Activated B cell treated with CpG ODN at 0.5 μM for 24 hours (primary cell): ENCODE measurements around the gene MRPL18. TPM values are rescaled to one million over a fixed set of nuclear protein-coding genes. Genes with fewer than 3 reads are reported as not detected.
"Not testable (repeated sequence)": the region's sequence is repeated elsewhere in the genome, so short reads cannot be mapped to it uniquely, and the experiment has no call there.

Source experiments
- ATAC-seq: fragments of 200-7000 bp; cut with Tn5 transposase; one replicate; pipeline ENCODE4 v1.10.0; 2021; ENCODE audit warnings: low read depth, mild to moderate bottlenecking, moderate library complexity
- CTCF ChIA-PET: fragments of 350-600 bp; sonication (Branson Sonifier 250); formaldehyde crosslinking; loops from one replicate; lab custom pipeline; 2021; ENCODE audit warnings: antibody characterized with exemption; lab: Charles Lee
- POLR2A ChIA-PET: fragments of 350-600 bp; sonication (Branson Sonifier 250); formaldehyde crosslinking; loops from one replicate; lab custom pipeline; 2021; ENCODE audit warnings: antibody characterized with exemption; lab: Charles Lee
- DNase-seq: peaks from one replicate; pipeline ENCODE4 v3.0.0; 2022
- H3K27ac Mint-ChIP-seq: one replicate; pipeline ENCODE4 v1.8.0; 2020; ENCODE audit warnings: mixed read lengths
- H3K27me3 Mint-ChIP-seq: one replicate; pipeline ENCODE4 v1.8.0; 2021; ENCODE audit warnings: mixed read lengths
- H3K36me3 Mint-ChIP-seq: one replicate; pipeline ENCODE4 v1.8.0; 2021; ENCODE audit warnings: low read depth, mixed read lengths
- H3K4me1 Mint-ChIP-seq: one replicate; pipeline ENCODE4 v1.8.0; 2021; ENCODE audit warnings: mixed read lengths
- H3K4me3 Mint-ChIP-seq: one replicate; pipeline ENCODE4 v1.8.0; 2020; ENCODE audit warnings: mild to moderate bottlenecking, mixed read lengths
- H3K9me3 Mint-ChIP-seq: one replicate; pipeline ENCODE4 v1.8.0; 2020; ENCODE audit warnings: mixed read lengths
- intact Hi-C: fragments of 100-400 bp; cut with micrococcal nuclease; formaldehyde crosslinking; loops from one replicate; pipeline ENCODE4 v1.15.1; 2024
- total RNA-seq: library from RNA; stranded (reverse); gene quantifications from 2 replicates; pipeline ENCODE4 v1.2.3, GENCODE V29; 2022
- TF ChIP-seq, protein P1 (sequence below): fragments of 200-600 bp; IDR thresholded peaks from one replicate; pipeline ENCODE4 v1.8.0; 2022; ENCODE audit warnings: antibody characterized with exemption, mild to moderate bottlenecking

Gene MRPL18
- 44.7 and 47.7 TPM in 2 replicates for total RNA-seq

DNA sequence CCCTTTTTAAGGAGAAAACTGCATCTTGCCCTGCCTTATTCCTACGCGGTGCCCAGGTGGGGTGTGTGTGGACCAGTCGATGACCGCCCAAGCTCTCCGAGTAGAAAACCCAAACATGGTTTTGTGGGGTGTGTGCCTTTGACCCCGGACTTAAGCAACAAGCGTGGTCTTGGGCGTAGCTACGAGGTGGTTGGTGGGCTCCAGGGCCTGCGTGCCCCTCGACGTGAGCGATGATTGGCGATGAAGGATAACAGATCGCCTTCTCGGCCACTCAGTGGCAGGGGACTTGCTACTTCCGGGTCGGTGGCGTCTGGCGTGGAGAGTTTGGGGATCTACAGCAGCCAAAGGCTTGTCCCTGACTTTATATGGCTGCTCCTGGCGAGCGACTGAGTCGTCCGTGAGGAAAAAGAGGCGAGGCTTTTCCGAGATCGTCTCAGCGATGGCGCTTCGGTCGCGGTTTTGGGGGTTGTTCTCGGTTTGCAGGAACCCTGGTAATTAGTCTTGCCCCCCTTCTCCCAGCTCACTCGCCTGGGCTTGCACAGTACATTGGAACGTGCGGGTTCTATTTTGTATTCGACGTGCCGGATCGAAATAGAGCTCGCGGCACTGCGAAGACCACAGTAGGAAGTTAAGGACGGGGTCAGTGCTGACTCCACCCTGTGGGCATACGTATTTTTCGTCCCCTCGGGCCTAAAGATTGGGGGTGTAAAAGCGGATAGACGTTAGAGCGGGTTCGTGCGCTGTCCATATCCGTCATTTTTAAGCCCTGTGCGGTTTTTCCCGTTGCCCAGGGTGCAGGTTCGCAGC, at the start of gene MRPL18:
Gene MRPL18 (plus strand): TSS at position 319 of the 807 bp plus-strand sequence. CDS start 121 bp downstream, at position 440.
- Mint-ChIP-seq H3K36me3 (peaks cover 71% of the 10 kb centered on the region), H3K9me3 (no peaks in the 10 kb centered on the region), H3K4me3 (peak within 1 kb of the TSS; percentile 95), H3K4me1 (peaks cover 51% of the 10 kb centered on the region), H3K27me3 (no peaks in the 10 kb centered on the region), H3K27ac (peak within 1 kb of the TSS; percentile 95)
- intact Hi-C loops, result loop anchor here (1.0 kb wide), 3 partner anchors 97 to 279 kb away; partner anchors contain the start of gene SOD2
- TF ChIP-seq, protein P1, sequence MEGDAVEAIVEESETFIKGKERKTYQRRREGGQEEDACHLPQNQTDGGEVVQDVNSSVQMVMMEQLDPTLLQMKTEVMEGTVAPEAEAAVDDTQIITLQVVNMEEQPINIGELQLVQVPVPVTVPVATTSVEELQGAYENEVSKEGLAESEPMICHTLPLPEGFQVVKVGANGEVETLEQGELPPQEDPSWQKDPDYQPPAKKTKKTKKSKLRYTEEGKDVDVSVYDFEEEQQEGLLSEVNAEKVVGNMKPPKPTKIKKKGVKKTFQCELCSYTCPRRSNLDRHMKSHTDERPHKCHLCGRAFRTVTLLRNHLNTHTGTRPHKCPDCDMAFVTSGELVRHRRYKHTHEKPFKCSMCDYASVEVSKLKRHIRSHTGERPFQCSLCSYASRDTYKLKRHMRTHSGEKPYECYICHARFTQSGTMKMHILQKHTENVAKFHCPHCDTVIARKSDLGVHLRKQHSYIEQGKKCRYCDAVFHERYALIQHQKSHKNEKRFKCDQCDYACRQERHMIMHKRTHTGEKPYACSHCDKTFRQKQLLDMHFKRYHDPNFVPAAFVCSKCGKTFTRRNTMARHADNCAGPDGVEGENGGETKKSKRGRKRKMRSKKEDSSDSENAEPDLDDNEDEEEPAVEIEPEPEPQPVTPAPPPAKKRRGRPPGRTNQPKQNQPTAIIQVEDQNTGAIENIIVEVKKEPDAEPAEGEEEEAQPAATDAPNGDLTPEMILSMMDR, result no peak
- ATAC-seq (peak; percentile 82), DNase-seq (peak; percentile 63)
- POLR2A ChIA-PET, result interaction anchor here (0.7 to 5.0 kb wide), 17 partner anchors 10 to 791 kb away, joined by 3 to 102 read pairs (median 5); partner anchors contain the start of genes ACAT2, IGF2R, RSPH3 and SOD2
- CTCF ChIA-PET, result interaction anchor here (1.3 to 1.8 kb wide), 2 partner anchors 64 to 99 kb away, joined by 4 to 11 read pairs; partner anchors contain the start of gene WTAP

DNA sequence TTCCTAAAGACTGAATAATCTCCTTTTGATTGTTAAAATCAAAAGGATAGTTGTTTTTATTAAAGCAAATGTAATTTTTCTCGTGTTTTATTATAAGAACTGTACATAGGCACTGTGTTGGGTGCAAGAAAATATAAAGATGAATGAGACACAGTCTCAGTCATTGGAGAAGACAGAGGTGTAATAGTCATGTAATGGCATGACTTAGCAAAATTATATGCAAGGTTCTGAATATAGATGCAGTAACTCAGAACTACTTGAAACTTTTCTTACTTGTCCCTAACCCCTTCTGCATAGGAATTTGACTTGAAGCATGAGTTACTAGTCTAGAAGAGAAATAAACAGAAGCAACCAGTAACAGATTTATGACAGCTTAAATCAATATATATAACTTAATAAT, 48.1 kb upstream of the MRPL18 start:
- ChIA-PET CTCF (no interaction called here), POLR2A (no interaction called here)
- intact Hi-C loops, result loop anchor here (2.0 kb wide), 1 partner anchor 13 kb away; no protein-coding TSS in a partner anchor
- no peaks in the 10 kb centered on the region for H3K27me3 Mint-ChIP-seq
- H3K4me3 Mint-ChIP-seq, result no peak overlapping the region
- TF ChIP-seq, protein P1, result no peak
- no peak for DNase-seq
- H3K27ac Mint-ChIP-seq, result no peak overlapping the region
- no peak for ATAC-seq
- peaks cover 78% of the 10 kb centered on the region for H3K36me3 Mint-ChIP-seq
- H3K4me1 Mint-ChIP-seq, result peaks cover 3% of the 10 kb centered on the region
- no peaks in the 10 kb centered on the region for H3K9me3 Mint-ChIP-seq

GRCh38 chr6:159745081-159745480, 45.2 kb upstream of the MRPL18 start:
- Mint-ChIP-seq H3K4me1 (no peaks in the 10 kb centered on the region), H3K4me3 (no peak overlapping the region), H3K9me3 (no peaks in the 10 kb centered on the region), H3K27me3 (no peaks in the 10 kb centered on the region), H3K36me3 (peaks cover 88% of the 10 kb centered on the region), H3K27ac (no peak overlapping the region)
- intact Hi-C loops, result no loop called here
- DNase-seq (no peak), ATAC-seq (no peak)
- POLR2A ChIA-PET, result no interaction called here
- TF ChIP-seq, protein P1, result no peak
- CTCF ChIA-PET, result no interaction called here

- CTCF ChIA-PET, result interaction anchor here (0.6 to 1.1 kb wide), 2 partner anchors 25 to 53 kb away, joined by 3 read pairs; partner anchors contain the start of gene SOD2
- Mint-ChIP-seq H3K27ac (no peak overlapping the region), H3K4me3 (no peak overlapping the region)
Measured at GRCh38 chr6:159746759-159747158, 43.5 kb upstream of the MRPL18 start.

GRCh38 chr6:159748127-159748526, 42.1 kb upstream of the MRPL18 start:
- DNase-seq, H3K4me1 Mint-ChIP-seq, H3K9me3 Mint-ChIP-seq, CTCF ChIA-PET, H3K4me3 Mint-ChIP-seq, intact Hi-C loops, H3K27me3 Mint-ChIP-seq, H3K27ac Mint-ChIP-seq, ATAC-seq: not testable (repeated sequence)
- H3K36me3 Mint-ChIP-seq, result peaks cover 83% of the 10 kb centered on the region
- POLR2A ChIA-PET, result interaction anchor here (1.2 kb wide), 1 partner anchor 19 kb away, joined by 3 read pairs; no protein-coding TSS in a partner anchor

More at GRCh38 chr6:159746759-159747158, 43.5 kb upstream of the MRPL18 start:
- Mint-ChIP-seq H3K9me3 (no peaks in the 10 kb centered on the region), H3K36me3 (peaks cover 84% of the 10 kb centered on the region), H3K27me3 (no peaks in the 10 kb centered on the region), H3K4me1 (no peaks in the 10 kb centered on the region)
- DNase-seq, result no peak
- intact Hi-C loops, result no loop called here
- POLR2A ChIA-PET, result interaction anchor here (1.2 kb wide), 1 partner anchor 17 kb away, joined by 3 read pairs; no protein-coding TSS in a partner anchor
- ATAC-seq, result no peak
- TF ChIP-seq, protein P1, result no peak
